Ectodermal cell (in vitro differentiated cells): ENCODE measurements around the gene TBC1D10A.

ENCODE experiments used
- H3K27ac ChIP-seq: 2 replicates; pipeline ENCODE4 v1.7.0; 2013; ENCODE audit warnings: mild to moderate bottlenecking, low read depth, low read length; ENCODE audit not compliant: insufficient read depth, poor library complexity, severe bottlenecking
- H3K27me3 ChIP-seq: 2 replicates; pipeline ENCODE4 v1.7.0; 2013; ENCODE audit warnings: mild to moderate bottlenecking, low read length; ENCODE audit not compliant: insufficient read depth, control insufficient read depth, poor library complexity, severe bottlenecking
- H3K36me3 ChIP-seq: one replicate; pipeline ENCODE4 v1.7.0; 2013; ENCODE audit warnings: low read length; ENCODE audit not compliant: control insufficient read depth, insufficient read depth
- H3K4me1 ChIP-seq: one replicate; pipeline ENCODE4 v1.7.0; 2013; ENCODE audit warnings: low read length; ENCODE audit not compliant: control insufficient read depth, insufficient read depth
- H3K4me3 ChIP-seq: 2 replicates; pipeline ENCODE4 v1.7.0; 2013; ENCODE audit warnings: low read depth, low read length, control low read depth; ENCODE audit not compliant: insufficient read depth
- H3K9me3 ChIP-seq: 2 replicates; pipeline ENCODE4 v1.7.0; 2013; ENCODE audit warnings: mild to moderate bottlenecking, low read length, moderate library complexity; ENCODE audit not compliant: control insufficient read depth
- WGBS, 2 experiments: methylation state at CpG; one replicate each; pipeline ENCODE4 v1.1.7; 2013; ENCODE audit warnings: missing lambda C conversion rate in 2 of 2; 5-methylcytosine and 5-hydroxymethylcytosine counted together

The TBC1D10A gene

DNA sequence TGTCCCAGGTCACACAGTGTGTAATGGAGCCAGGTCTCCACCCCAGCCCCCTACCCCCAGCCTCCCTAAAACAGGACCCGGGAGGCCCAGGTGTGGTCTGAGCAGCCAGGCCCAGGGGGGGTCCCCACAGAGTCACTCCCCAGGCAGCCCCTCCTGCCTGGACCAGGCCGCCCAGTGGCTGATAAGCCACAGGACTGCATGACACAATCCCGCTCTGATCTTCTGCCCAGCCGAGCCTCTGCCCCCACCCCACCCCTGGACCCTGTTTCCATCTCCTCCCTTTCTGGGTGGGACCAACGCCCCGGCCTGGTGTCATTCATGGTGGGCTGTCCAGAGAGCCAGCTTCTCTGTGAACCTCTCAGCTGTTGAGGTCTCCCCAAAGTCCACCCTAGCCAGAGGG lies 72.4 kb downstream of the TBC1D10A start:
- WGBS, 2 experiments = 68 to 79% methylated on average over 6 of the region's 6 CpGs
- no peaks in the 10 kb centered on the region for H3K9me3 ChIP-seq
- no peaks in the 10 kb centered on the region for H3K36me3 ChIP-seq
- peaks cover 5% of the 10 kb centered on the region for H3K4me1 ChIP-seq
- H3K27me3 ChIP-seq = no peaks in the 10 kb centered on the region
- H3K4me3 ChIP-seq = no peak overlapping the region
- no peak overlapping the region for H3K27ac ChIP-seq

DNA sequence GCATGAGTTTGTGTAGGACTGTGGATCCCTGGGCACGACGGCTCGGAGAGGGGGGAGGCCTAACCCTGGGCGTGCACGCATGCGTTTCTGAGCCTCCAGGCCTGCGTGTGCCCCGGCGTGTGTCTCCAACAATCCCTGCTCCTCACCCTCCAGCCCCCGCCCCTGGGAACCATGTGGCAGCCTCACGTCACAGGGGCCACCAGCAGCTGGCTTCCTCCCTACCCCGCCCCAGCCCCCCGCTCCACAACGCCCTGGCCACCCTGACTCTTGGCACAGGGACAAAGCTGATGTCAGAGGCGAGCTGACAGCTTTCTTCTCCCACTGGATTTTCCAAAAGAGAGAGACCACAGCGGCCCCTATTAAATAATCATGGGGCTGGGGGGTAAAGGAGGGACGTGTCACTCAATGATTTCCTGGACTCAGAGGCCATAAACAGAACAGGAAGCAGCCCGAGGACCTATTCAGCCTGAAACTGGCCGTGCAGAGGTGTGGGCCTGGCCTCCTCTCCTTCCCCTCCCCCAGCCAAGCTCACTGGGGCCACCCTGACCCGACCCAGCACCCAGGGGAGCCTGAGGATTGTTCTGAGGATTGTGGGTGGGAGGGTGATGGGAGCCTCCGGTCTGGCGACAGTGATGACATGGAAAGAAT lies 73.4 kb downstream of the TBC1D10A start:
- H3K27ac ChIP-seq = no peak overlapping the region
- peaks cover 1% of the 10 kb centered on the region for H3K27me3 ChIP-seq
- H3K9me3 ChIP-seq = no peaks in the 10 kb centered on the region
- H3K4me1 ChIP-seq = peaks cover 13% of the 10 kb centered on the region
- no peaks in the 10 kb centered on the region for H3K36me3 ChIP-seq
- WGBS, 2 experiments = 76 to 77% methylated on average over 22 of the region's 22 CpGs
- H3K4me3 ChIP-seq = no peak overlapping the region

DNA sequence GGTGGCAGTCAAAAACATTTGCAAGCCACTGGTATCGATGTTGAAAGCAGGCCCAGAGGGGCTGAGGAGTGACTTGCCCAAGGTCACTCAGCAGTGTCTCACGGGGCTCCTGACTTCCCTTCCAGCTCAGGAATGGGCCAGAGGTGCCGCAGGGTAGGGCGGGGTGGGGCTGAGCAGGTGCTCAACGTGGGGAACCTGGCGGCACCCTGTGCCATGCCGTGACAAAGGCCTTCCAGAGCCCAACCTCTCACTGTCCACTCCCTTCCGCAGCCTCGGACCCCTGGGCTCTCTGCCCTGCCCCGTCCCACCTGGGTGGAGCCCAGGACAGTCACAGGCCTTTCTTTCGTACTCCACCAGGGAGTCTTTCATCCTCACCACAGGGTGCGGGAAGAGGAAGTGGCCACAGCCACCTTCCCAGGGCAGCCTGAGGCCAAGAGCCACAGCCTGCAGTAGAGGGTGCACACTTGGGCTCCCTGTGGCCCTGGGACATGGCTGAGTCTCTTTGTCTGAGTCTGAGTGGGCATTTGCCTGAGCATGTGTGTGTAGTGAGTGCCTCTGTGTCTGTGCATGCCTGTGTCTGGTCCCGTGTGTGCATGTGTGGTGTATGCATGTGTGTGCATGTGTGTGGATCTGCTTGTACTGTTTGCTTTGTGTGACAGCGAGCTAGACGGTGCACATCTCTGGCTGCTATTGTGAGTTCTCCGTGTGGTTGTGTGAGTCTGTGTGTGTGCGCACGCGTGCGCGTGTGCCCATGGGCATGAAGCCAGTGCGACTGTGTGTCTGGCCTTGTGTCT lies 74.1 kb downstream of the TBC1D10A start:
- Histone ChIP-seq H3K4me3 (no peak overlapping the region), H3K27me3 (peaks cover 8% of the 10 kb centered on the region), H3K27ac (no peak overlapping the region), H3K9me3 (no peaks in the 10 kb centered on the region), H3K36me3 (no peaks in the 10 kb centered on the region), H3K4me1 (peaks cover 13% of the 10 kb centered on the region)
- 85 to 86% methylated on average over 22 of the region's 22 CpGs for WGBS, 2 experiments

DNA sequence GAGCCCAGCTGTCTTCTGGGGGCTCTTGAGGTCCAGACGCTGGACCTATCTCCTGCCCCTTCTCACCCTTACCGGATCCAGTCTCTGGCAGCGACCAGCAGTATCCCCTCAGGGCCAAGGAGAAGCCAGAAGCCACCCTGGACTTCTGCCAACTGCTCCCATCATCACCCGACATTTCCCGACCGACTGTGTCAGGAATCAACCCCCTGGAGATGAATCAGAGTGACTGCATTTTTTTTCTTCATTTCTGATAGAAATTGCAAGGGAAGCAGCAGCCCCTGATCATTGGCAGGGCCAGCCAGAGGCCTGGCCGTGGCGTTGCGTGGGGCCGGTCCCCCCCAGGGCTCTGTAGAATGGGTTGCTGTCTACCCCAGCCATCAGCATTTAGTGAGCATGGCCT lies 75.0 kb downstream of the TBC1D10A start:
- Histone ChIP-seq H3K27ac (no peak overlapping the region), H3K4me1 (peaks cover 13% of the 10 kb centered on the region), H3K4me3 (no peak overlapping the region), H3K9me3 (no peaks in the 10 kb centered on the region), H3K27me3 (peaks cover 17% of the 10 kb centered on the region), H3K36me3 (no peaks in the 10 kb centered on the region)
- WGBS, 2 experiments = 90 to 92% methylated on average over 10 of the region's 10 CpGs

DNA sequence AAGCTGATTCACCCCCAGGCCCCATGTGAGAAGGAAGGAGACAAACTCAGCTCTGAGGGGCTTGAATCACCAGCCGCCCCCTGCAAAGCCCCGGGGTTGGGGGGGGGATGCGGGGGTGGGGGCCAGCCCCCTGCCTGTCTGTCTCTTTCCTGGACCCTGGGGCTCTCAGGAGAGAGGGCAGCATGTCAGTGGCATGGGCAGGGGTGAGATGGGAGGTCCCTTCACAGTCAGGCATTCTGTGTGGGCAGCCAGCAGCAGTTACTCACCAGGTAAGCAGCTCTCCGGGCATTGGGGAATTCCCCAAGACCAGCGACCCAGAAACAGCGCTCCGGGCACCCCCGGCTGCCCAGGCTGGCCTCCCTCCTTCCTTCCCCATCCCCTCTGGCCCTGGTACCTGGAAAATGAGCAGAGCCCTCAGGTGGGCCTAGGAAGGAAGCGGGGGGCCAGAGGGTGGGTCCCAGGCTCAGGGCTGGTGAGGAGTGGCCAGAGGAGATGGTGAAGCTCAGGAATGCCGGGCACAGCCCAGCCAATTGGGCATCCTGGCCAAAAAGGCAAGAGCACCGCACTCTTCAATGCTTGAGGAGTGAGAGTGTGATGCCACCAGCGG lies 76.0 kb downstream of the TBC1D10A start:
- WGBS, 2 experiments = 74 to 81% methylated on average over 12 of the region's 12 CpGs

DNA sequence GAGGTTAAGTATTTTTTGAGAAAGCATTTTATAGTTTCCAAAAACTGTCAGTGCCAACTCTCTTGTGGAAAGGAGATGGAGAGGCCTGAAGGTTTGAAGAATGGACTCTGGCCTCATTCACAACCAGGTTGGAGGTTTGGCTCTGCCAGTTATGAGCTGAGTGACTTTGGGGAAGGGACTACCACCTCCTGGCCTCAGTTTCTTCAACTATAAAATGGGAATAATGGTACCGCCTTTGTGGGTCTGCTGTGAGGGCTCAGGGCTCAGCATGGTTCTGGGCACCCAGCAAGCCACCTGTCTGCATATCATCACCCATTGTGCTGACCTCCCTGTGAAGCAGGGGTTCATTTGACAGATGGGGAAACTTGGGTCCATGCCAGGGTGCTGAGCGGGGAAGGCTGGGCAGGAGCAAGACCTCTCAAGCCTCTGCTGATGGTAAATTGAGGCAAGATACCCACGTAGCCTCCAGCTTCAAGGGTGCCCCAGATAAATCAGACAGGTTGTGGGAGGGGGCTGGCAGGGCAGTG lies 76.6 kb downstream of the TBC1D10A start:
- H3K27ac ChIP-seq = no peak overlapping the region
- WGBS, 2 experiments = 96% methylated on average over 3 of the region's 3 CpGs
- peaks cover 33% of the 10 kb centered on the region for H3K27me3 ChIP-seq
- no peaks in the 10 kb centered on the region for H3K36me3 ChIP-seq
- peaks cover 22% of the 10 kb centered on the region for H3K4me1 ChIP-seq
- H3K9me3 ChIP-seq = no peaks in the 10 kb centered on the region
- H3K4me3 ChIP-seq = no peak overlapping the region

More for the DNA sequence above, 76.0 kb downstream of the TBC1D10A start:
- Histone ChIP-seq H3K9me3 (no peaks in the 10 kb centered on the region), H3K36me3 (no peaks in the 10 kb centered on the region), H3K27ac (no peak overlapping the region), H3K4me1 (peaks cover 15% of the 10 kb centered on the region), H3K4me3 (no peak overlapping the region), H3K27me3 (peaks cover 27% of the 10 kb centered on the region)

DNA sequence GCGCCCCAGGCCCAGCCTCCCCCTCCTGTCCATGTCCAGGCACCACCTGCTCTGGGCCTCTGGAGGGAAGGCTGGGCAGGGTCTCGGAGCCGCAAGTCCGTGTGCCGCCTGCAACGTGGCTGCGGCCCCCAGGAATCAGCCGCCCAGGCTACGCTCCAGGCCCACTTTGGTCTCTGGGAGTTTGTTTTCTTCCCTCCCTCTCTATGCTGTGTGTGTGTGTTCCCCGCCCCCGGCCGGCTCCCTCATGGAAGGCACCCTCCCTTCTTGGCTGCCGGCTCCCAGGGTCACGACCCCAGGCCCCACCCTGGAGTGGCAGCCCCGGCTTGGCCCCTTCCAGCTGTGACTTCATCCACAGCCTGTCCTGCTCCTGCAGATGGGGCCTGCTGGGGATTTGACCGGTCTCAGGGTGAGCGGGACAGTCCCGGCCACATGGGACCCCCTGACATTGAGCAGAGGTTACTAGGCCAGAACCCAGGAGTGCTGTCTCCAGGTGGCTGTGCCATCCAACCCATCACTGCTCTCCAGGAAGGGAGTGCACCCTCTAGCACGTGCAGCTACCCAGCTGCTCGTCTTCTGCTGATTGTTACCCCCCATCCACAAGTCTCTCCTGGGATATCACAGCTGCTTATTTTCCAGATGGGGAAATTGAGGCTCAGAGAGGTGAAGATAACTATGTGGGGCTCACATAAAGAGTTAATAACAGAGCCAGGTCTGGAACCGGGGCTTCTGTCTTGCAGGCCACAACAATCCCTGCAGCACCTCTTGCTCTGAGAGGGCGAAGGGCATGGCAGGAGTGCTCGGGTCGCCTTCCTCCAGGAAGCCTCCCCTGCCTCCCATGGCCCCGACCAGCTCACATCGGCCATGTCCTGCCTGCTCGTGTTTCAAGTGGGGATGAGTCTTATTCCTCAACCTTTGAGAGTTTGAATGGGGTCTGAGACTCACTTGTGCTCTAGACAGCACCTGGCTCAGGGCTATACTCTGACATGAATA lies 77.4 kb downstream of the TBC1D10A start:
- Histone ChIP-seq H3K4me1 (peaks cover 23% of the 10 kb centered on the region), H3K9me3 (no peaks in the 10 kb centered on the region), H3K36me3 (no peaks in the 10 kb centered on the region), H3K27ac (no peak overlapping the region), H3K4me3 (no peak overlapping the region), H3K27me3 (peaks cover 37% of the 10 kb centered on the region)
- 71% methylated on average over 27 of the region's 27 CpGs for WGBS, 2 experiments

DNA sequence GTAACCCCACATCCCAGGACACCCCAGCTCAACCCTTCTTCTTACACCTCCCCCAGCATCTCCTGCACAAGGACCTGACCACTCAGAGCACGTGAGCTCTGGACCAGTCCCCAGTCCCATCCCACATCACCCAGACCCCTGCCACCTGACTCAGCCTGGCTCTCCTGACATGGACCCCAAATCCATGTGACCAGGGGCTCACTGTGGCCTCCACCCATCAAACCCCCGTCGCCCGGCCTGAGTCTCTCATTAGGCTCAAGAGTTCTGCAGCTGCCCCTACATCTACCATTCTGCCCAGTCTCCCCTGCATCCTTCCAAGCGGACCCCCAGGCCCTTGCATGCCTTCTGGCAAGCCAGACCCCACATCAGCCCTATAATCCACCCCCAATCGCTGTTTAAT lies 78.3 kb downstream of the TBC1D10A start:
- Histone ChIP-seq H3K4me1 (peaks cover 21% of the 10 kb centered on the region), H3K27ac (no peak overlapping the region), H3K27me3 (peaks cover 37% of the 10 kb centered on the region), H3K9me3 (no peaks in the 10 kb centered on the region), H3K36me3 (no peaks in the 10 kb centered on the region), H3K4me3 (no peak overlapping the region)
- WGBS, 2 experiments = 86 to 92% methylated on average over 6 of the region's 6 CpGs

DNA sequence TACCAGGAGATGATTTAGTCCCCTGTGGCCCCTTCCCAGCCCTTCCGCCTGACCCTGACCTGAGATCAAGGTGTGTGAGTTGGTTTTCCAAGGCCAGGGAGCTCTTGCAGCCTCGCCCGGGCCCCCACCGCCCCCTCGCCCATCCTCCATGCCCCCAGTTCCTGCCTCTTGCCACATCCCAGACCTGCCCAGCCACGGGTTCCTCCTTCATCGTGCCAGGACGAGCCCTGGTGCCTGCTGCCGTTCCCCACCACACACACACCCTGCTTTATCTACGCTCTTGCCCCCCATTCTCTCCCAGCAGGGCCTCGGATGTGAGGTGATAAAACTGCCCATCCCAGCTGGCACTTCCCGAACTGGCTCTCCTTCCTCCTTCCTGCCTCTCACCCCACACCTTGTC lies 78.8 kb downstream of the TBC1D10A start:
- 88 to 90% methylated on average over 12 of the region's 12 CpGs for WGBS, 2 experiments

More for the DNA sequence above, 78.8 kb downstream of the TBC1D10A start:
- Histone ChIP-seq H3K4me1 (peaks cover 19% of the 10 kb centered on the region), H3K27ac (no peak overlapping the region), H3K36me3 (no peaks in the 10 kb centered on the region), H3K4me3 (no peak overlapping the region), H3K27me3 (peaks cover 37% of the 10 kb centered on the region), H3K9me3 (no peaks in the 10 kb centered on the region)
